ENCODE results near the gene SH3TC1. TPM values are rescaled to one million over a fixed set of nuclear protein-coding genes. Genes with fewer than 3 reads are reported as not detected.

The SH3TC1 gene
- total and polyA plus RNA-seq, 2 of the 8 experiments (the other 6 are each of a cell fraction or from before 2014, with no cell fraction given): 0.15 TPM; not detected in 1

DNA sequence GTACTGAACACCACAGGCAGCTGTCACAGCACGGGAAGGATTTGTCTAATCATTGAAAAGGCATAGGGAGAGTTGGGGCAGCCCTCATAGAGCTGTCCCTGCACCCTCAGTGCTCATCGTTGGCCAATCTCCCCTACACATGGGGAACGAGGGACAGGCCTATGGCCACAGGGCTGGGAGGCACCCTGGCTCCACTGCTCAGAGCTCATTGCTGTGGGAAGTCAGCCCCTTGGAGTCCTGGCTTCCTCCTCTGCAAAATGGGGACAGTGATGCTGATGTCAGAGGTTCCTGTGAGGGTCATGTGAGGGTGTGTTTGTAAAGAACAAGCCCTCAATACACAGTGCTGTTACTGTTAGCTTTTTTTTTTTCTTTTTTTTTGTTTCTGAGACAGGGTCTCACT, 51.1 kb downstream of the SH3TC1 start:
- Histone ChIP-seq H3K14ac (ENCODE audit: insufficient read length) (no peak overlapping the region), H3K4me2 (ENCODE audit: insufficient read depth in 1 of 2, low read depth in 2 of 2, low read length in 2 of 2) (no peak overlapping the region), H3K9me3 (ENCODE audit: insufficient read depth in 2 of 2, low read depth in 1 of 2, low read length in 1 of 2) (no peaks in the 10 kb centered on the region), H2BK120ac (replicated peaks; ENCODE audit: low read depth, low read length) (no peak overlapping the region), H2BK15ac (ENCODE audit: low read length) (no peak overlapping the region), H3K79me2 (ENCODE audit: control insufficient read depth in 1 of 2, insufficient read depth in 2 of 2, low read length in 2 of 2) (no peaks in the 10 kb centered on the region), H3K4ac (replicated peaks; ENCODE audit: insufficient read length, low read depth, low read length) (no peak overlapping the region), H3K4me3 (ENCODE audit: extremely low read depth in 1 of 4, insufficient read depth in 2 of 4, low read depth in 3 of 4, low read length in 4 of 4) (no peak overlapping the region), H4K8ac (ENCODE audit: extremely low read depth, insufficient read depth, low read length) (no peak overlapping the region), H3K79me1 (ENCODE audit: low read depth, low read length) (no peaks in the 10 kb centered on the region), H3K27ac (ENCODE audit: low read depth, low read length) (no peak overlapping the region), H3K56ac (replicated peaks; ENCODE audit: insufficient read length, low read depth, low read length) (no peak overlapping the region), H2AFZ (ENCODE audit: low read length) (no peak overlapping the region), H3K9ac (replicated peaks in 1 of 4; ENCODE audit: extremely low read depth in 1 of 4, low read depth in 3 of 4, low read length in 3 of 4) (no peak overlapping the region), H3K23ac (ENCODE audit: insufficient read length) (no peak overlapping the region), H3K36me3 (ENCODE audit: control insufficient read depth in 2 of 4, insufficient read depth in 4 of 4, low read length in 3 of 4) (no peaks in the 10 kb centered on the region), H3K27me3 (replicated peaks in 1 of 4; ENCODE audit: control insufficient read depth in 3 of 4, extremely low read depth in 1 of 4, insufficient read depth in 3 of 4, low read length in 3 of 4) (no peaks in the 10 kb centered on the region), H2BK12ac (ENCODE audit: low read depth, low read length) (no peak overlapping the region), H4K20me1 (replicated peaks in 1 of 2; ENCODE audit: control insufficient read depth in 1 of 2, insufficient read depth in 2 of 2, low read length in 2 of 2) (no peaks in the 10 kb centered on the region), H3K23me2 (ENCODE audit: low read depth, low read length) (no peaks in the 10 kb centered on the region; the same call in 1 of the 2 replicates), H4K5ac (ENCODE audit: insufficient read length, low read depth, low read length) (no peak overlapping the region), H3K4me1 (replicated peaks in 1 of 4; ENCODE audit: control insufficient read depth in 3 of 4, insufficient read depth in 4 of 4, low read length in 3 of 4) (no peaks in the 10 kb centered on the region), H2BK5ac (ENCODE audit: low read depth, low read length) (no peak overlapping the region), H4K91ac (replicated peaks; ENCODE audit: insufficient read length, low read length) (no peak overlapping the region), H2AK5ac (ENCODE audit: low read depth, low read length) (no peak overlapping the region), H2BK20ac (ENCODE audit: low read length) (no peak overlapping the region), H3K18ac (ENCODE audit: extremely low read depth, low read length) (no peak overlapping the region)
- ChIA-PET POLR2A (ENCODE audit: partially characterized antibody) (no interaction called here), CTCF (ENCODE audit: partially characterized antibody) (interaction anchor here (0.6 to 2.4 kb wide), 10 partner anchors 10 to 162 kb away, joined by 3 to 13 read pairs (median 3); no protein-coding TSS in a partner anchor)
- no peak for DNase-seq (ENCODE audit: low read depth in 1 of 2, low spot score in 2 of 2)
- no peak for FAIRE-seq
- WGBS, 2 experiments (ENCODE audit: extremely low coverage in 1 of 2, insufficient coverage in 1 of 2, insufficient read length in 1 of 2, insufficient replicate concordance in 2 of 2, low coverage in 1 of 2, low lambda C conversion rate in 2 of 2, missing lambda C conversion rate in 1 of 2): 94% methylated on average over 3 of the region's 3 CpGs; no CpG with 5 or more reads in 1 of the 2 experiments
- TF ChIP-seq EGR1 (IDR thresholded peaks at IDR 0.05; ENCODE audit: borderline replicate concordance, low read depth, low read length): no peak
- TF ChIP-seq POLR2A (IDR thresholded peaks at IDR 0.05; ENCODE audit: control extremely low read depth in 1 of 2, low read depth in 2 of 2, low read length in 2 of 2): no peak
- no peak for TF ChIP-seq KDM5A (IDR thresholded peaks at IDR 0.05; ENCODE audit: low read length)
- no peak for TF ChIP-seq BCL11A (IDR thresholded peaks at IDR 0.05; ENCODE audit: low read depth in 2 of 2, low read length in 2 of 2)
